ENCODE results near the gene ASCL5.

- TF ChIP-seq FOXK2 (conservative IDR thresholded peaks at IDR 0.05 in 1 of 2, IDR thresholded peaks at IDR 0.05 in 1 of 2; ENCODE audit: low read depth in 2 of 2) (no peak), PHF21A (IDR thresholded peaks at IDR 0.05; ENCODE audit: borderline replicate concordance, low read depth) (no peak), FOXA3 (CRISPR knock-in tag; conservative IDR thresholded peaks at IDR 0.05 in 1 of 2, IDR thresholded peaks at IDR 0.05 in 1 of 2) (no peak), ZNF324 (CRISPR knock-in tag; IDR thresholded peaks at IDR 0.05) (no peak), ELK1 (CRISPR knock-in tag; IDR thresholded peaks at IDR 0.05) (no peak), POLR2AphosphoS5 (IDR thresholded peaks at IDR 0.05; ENCODE audit: control insufficient read depth, insufficient read depth, low read depth, low read length) (no peak), EZH2 (IDR thresholded peaks at IDR 0.05; ENCODE audit: borderline replicate concordance, low read depth, low read length) (no peak), SIN3A (IDR thresholded peaks at IDR 0.05; ENCODE audit: borderline replicate concordance in 2 of 2, control insufficient read depth in 1 of 2, low read depth in 2 of 2, low read length in 2 of 2) (no peak), E2F1 (CRISPR knock-in tag; IDR thresholded peaks at IDR 0.05) (no peak)
Measured at GRCh38 chr1:201066986-201067385, 60.0 kb downstream of the ASCL5 start.

Data from K562 (cell line).